Activated CD8-positive, alpha-beta T cell treated with anti-CD3 and anti-CD28 coated beads, Interleukin-2, amount 10 ng/mL, durations not matched to agents 7 days and 5 days (primary cell): ENCODE data around the gene DHDH. TPM values are rescaled to one million over a fixed set of nuclear protein-coding genes. Genes with fewer than 3 reads are reported as not detected.
"Not testable (repeated sequence)": the region's sequence is repeated elsewhere in the genome, so short reads cannot be mapped to it uniquely, and the experiment has no call there.

ENCODE experiments used
- ATAC-seq: fragments of 150-1000 bp; cut with Tn5 transposase; one replicate; pipeline ENCODE4 v1.10.0; 2021; ENCODE audit warnings: moderate library complexity
- CTCF ChIA-PET: fragments of 350-600 bp; sonication (Branson Sonifier 250); formaldehyde crosslinking; loops from one replicate; lab custom pipeline; 2021; ENCODE audit warnings: antibody characterized with exemption; lab: Charles Lee
- POLR2A ChIA-PET: fragments of 350-600 bp; sonication (Branson Sonifier 250); formaldehyde crosslinking; loops from one replicate; lab custom pipeline; 2021; ENCODE audit warnings: antibody characterized with exemption; lab: Charles Lee
- DNase-seq: peaks from one replicate; pipeline ENCODE4 v3.0.0-alpha.2; 2020
- H3K27ac Mint-ChIP-seq: one replicate; pipeline ENCODE4 v1.8.0; 2021; ENCODE audit warnings: mild to moderate bottlenecking, mixed read lengths
- H3K27me3 Mint-ChIP-seq: one replicate; pipeline ENCODE4 v1.8.0; 2021; ENCODE audit warnings: low read depth, mixed read lengths
- H3K36me3 Mint-ChIP-seq: one replicate; pipeline ENCODE4 v1.8.0; 2021; ENCODE audit warnings: low read depth, mixed read lengths
- H3K4me1 Mint-ChIP-seq: one replicate; pipeline ENCODE4 v1.8.0; 2021; ENCODE audit warnings: low read depth, mixed read lengths
- H3K4me3 Mint-ChIP-seq: one replicate; pipeline ENCODE4 v1.8.0; 2021; ENCODE audit warnings: mild to moderate bottlenecking, mixed read lengths
- H3K9me3 Mint-ChIP-seq: one replicate; pipeline ENCODE4 v1.8.0; 2022; ENCODE audit warnings: mixed read lengths; ENCODE audit not compliant: insufficient read depth
- total RNA-seq, 2 experiments: library from RNA; stranded (reverse); gene quantifications; one replicate each; pipeline ENCODE4 v1.2.3, GENCODE V29; 2021

Gene DHDH
- total RNA-seq, 2 experiments from 2014 or later, result 1.6 to 1.9 TPM

DNA sequence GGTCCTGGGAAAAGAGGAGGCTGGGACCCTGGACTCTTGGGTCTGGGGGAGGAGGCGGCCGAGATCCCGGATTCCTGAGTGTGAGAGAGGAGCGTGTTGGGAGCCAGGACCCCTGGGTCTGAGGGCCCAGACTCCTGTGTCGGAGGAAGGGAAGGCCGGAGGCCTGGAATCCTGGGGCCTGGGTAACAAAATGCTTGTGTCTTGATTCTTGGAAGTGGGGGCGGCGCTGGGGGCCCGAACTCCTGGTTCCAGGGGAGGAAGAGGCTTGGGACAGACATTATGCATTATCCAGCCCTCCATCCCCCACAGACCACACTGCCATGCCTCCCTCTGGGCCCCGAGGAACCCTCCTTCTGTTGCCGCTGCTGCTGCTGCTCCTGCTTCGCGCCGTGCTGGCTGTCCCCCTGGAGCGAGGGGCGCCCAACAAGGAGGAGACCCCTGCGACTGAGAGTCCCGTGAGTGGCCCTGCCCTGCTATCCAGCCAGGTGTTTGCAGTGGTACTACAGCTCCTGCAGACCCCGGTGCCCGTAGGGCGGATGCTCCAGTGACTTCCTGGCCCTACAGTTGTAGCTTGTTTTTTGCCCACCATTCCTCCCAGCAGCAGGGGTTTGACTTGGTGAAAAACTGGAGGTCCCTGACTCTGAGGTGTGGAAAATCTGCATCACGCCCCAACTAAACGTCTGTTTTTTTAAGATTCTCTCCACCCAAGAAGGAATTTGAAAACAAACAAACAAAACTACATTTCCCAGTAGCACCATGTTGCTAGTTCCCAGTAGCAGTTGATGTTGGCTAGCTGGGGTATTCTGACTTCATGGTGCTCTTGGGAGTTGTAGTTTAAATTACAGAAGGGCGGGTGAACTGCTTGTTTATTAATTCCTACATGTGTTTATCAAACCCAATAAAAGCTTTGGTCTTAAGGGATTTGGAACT is 32.8 kb upstream of the DHDH start:
- ATAC-seq, result peak; percentile 24
- CTCF ChIA-PET, result interaction anchor here (0.5 to 2.4 kb wide), 18 partner anchors 14 to 131 kb away, joined by 3 to 17 read pairs (median 4); partner anchors contain the start of genes GYS1, PPP1R15A and RUVBL2
- POLR2A ChIA-PET, result interaction anchor here (0.6 to 3.8 kb wide), 17 partner anchors 9 to 408 kb away, joined by 3 to 74 read pairs (median 4); partner anchors contain the start of genes BAX, DHDH, FTL and PPP1R15A
- H3K27ac Mint-ChIP-seq, result peak overlapping the region; percentile 96
- peaks cover 42% of the 10 kb centered on the region for H3K36me3 Mint-ChIP-seq
- H3K9me3 Mint-ChIP-seq, result no peaks in the 10 kb centered on the region
- peaks cover 2% of the 10 kb centered on the region for H3K27me3 Mint-ChIP-seq
- peaks cover 36% of the 10 kb centered on the region for H3K4me1 Mint-ChIP-seq
- peak overlapping the region; percentile 98 for H3K4me3 Mint-ChIP-seq
- peak; percentile 44 for DNase-seq

DNA sequence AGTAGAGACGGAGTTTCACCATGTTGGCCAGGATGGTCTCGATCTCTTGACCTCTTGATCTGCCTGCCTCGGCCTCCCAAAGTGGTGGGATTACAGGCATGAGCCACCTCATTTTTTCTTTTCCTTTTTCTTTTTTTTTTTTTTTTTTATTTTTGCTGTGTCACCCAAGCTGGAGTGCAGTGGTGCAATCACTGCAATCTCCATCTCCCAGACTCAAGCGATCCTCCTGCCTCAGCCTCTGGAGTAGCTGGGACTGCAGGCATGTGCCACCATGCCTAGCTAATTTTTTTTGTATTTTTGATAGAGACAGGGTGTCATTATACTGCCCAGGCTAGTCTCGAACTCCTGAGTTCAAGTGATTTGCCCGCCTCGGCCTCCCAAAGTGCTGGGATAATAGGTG is 31.2 kb upstream of the DHDH start:
- CTCF ChIA-PET, result not testable (repeated sequence)
- POLR2A ChIA-PET, result interaction anchor here (3.8 kb wide), 1 partner anchor 28 kb away, joined by 74 read pairs; the partner anchor contains the start of gene PPP1R15A
- H3K4me3 Mint-ChIP-seq, result peak overlapping the region; percentile 98

DNA sequence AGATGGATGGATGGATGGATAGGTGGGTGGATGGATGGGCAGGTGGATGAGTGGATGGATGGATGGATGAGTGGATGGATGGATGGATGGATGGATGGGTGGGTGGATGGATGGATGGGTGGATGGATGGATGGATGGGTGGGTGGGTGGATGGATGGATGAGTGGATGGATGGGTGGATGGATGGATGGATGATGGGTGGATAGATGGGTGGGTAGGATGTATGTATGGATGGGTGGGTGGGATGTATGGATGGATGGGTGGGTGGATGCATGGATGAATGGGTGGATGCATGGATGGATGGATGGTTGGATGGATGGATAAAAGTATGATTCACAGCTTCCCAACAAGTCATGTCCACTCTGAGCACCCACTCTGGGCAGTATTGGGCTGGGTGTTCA is 29.7 kb upstream of the DHDH start:
- POLR2A ChIA-PET, ATAC-seq, H3K27me3 Mint-ChIP-seq: not testable (repeated sequence)

More for the DNA sequence above, 31.2 kb upstream of the DHDH start:
- not testable (repeated sequence) for H3K27ac Mint-ChIP-seq, H3K9me3 Mint-ChIP-seq, ATAC-seq, DNase-seq, H3K27me3 Mint-ChIP-seq
- peaks cover 49% of the 10 kb centered on the region for H3K36me3 Mint-ChIP-seq
- peaks cover 28% of the 10 kb centered on the region for H3K4me1 Mint-ChIP-seq

DNA sequence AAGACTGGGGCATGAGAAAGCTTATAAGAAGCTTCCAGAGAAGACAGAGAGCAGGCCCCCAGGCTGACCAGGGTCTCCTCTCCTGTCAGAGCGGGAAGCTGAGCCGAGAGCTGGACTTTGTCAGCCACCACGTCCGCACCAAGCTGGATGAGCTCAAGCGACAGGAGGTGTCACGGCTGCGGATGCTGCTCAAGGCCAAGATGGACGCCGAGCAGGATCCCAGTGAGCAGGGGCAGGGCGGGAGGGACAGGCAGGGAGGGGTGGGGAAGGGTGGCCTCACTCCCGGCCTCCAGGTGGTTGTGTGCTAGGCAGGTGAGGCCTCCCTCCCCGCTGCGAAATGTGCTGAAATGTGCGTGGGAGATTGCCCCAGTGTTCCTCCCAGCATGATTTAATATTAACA is 27.8 kb upstream of the DHDH start:
- Mint-ChIP-seq H3K4me1 (peaks cover 22% of the 10 kb centered on the region), H3K4me3 (no peak overlapping the region), H3K27me3 (no peaks in the 10 kb centered on the region), H3K36me3 (peaks cover 67% of the 10 kb centered on the region), H3K27ac (no peak overlapping the region), H3K9me3 (no peaks in the 10 kb centered on the region)
- ChIA-PET CTCF (no interaction called here), POLR2A (no interaction called here)
- ATAC-seq (no peak), DNase-seq (no peak)

More for the DNA sequence above, 29.7 kb upstream of the DHDH start:
- H3K9me3 Mint-ChIP-seq, CTCF ChIA-PET, DNase-seq, H3K27ac Mint-ChIP-seq, H3K4me3 Mint-ChIP-seq: not testable (repeated sequence)
- Mint-ChIP-seq H3K36me3 (peaks cover 61% of the 10 kb centered on the region), H3K4me1 (peaks cover 31% of the 10 kb centered on the region)

DNA sequence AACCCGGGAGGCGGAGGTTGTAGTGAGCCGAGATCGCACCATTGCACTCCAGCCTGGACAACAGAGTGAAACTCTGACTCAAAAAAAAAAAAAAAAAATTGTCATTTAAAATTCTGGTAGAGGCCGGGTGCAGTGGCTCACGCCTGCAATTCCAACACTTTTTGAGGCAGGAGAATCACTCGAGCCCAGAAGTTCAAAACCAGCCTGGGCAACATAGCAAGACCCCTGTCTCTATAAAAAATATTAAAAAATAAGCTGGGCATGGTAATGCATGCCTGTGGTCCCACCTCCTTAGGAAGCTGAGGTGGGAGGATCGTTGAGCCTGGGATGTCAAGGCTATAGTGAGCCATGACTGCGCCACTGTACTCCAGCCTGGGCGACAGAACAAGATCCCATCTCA is 27.2 kb upstream of the DHDH start:
- Mint-ChIP-seq H3K27ac (no peak overlapping the region), H3K9me3 (no peaks in the 10 kb centered on the region), H3K27me3 (no peaks in the 10 kb centered on the region), H3K36me3 (peaks cover 66% of the 10 kb centered on the region), H3K4me3 (no peak overlapping the region), H3K4me1 (peaks cover 17% of the 10 kb centered on the region)
- ChIA-PET CTCF (no interaction called here), POLR2A (no interaction called here)
- ATAC-seq (no peak), DNase-seq (no peak)

DNA sequence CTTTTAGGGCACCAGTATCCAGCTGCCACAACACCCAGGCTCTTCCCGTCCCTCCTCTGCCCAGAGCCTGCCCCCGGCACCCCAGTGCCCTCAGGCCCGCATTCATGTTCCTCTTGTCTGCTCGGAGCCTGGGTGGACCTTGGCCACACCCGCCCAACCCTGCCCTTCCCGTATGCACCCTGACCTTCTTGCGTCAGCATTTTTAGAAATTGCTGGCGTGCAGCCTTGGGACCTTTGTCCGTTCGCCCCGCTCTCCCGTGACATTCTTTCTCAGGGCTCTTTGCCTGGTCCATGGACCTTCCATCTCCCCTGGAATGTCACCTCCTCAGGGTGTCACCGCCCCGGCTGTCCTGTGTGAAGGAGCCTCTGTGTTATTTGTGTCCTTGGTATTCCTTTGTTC is 25.8 kb upstream of the DHDH start:
- ChIA-PET CTCF (no interaction called here), POLR2A (no interaction called here)
- no peak overlapping the region for H3K4me3 Mint-ChIP-seq
- no peaks in the 10 kb centered on the region for H3K9me3 Mint-ChIP-seq
- H3K4me1 Mint-ChIP-seq, result peaks cover 7% of the 10 kb centered on the region
- no peaks in the 10 kb centered on the region for H3K27me3 Mint-ChIP-seq
- H3K36me3 Mint-ChIP-seq, result peaks cover 65% of the 10 kb centered on the region
- ATAC-seq (no peak), DNase-seq (no peak)
- H3K27ac Mint-ChIP-seq, result peak overlapping the region; percentile 49

DNA sequence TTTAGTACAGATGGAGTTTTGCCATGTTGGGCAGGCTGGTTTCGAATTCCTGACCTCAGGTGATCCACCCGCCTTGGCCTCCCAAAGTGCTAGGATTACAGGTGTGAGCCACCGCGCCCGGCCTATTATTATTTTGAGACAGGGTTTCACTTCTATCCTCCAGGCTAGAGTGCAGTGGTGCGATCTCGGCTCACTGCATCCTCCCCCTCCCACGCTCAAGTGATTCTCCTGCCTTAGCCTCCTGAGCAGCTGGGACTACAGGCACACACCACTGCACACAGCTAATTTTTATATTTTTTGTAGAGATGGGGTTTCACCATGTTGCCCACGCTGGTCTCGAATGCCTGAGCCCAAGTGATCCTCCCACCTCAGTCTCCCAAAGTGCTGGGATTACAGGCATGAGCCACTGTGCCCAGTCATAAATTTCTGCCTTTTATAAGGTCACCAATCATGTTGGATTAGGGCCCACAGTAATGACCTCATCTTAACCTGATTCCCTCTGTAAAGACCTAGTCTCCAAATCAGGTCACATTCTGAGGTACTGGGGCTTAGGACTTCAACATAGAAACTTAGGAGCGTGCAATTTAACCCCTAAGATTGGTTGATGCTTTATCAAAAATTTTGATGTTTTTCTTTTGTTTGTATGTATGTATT is 23.9 kb upstream of the DHDH start:
- ATAC-seq, H3K4me1 Mint-ChIP-seq, H3K27me3 Mint-ChIP-seq, H3K27ac Mint-ChIP-seq, H3K4me3 Mint-ChIP-seq, CTCF ChIA-PET, H3K9me3 Mint-ChIP-seq, DNase-seq: not testable (repeated sequence)
- peaks cover 72% of the 10 kb centered on the region for H3K36me3 Mint-ChIP-seq
- POLR2A ChIA-PET, result interaction anchor here (1.1 kb wide), 1 partner anchor 9 kb away, joined by 3 read pairs; no protein-coding TSS in a partner anchor

DNA sequence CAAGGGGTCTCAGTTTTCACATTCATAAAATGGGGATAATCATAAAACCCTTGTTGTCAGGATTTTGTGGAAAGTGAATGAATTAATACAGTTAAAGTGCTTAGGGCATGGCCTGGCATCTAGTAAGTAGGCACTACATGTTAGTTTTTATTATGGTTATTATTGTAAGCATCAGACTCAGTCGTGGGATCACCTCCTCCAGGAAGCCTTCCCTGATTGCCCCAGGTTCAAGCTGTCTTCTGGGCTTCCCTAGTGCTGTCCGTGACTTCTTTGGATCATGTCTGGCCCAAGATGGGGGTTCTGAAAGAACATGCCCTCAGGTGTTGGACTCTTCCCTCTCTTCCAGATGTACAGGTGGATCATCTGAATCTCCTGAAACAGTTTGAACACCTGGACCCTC is 22.7 kb upstream of the DHDH start:
- Mint-ChIP-seq H3K9me3 (no peaks in the 10 kb centered on the region), H3K4me3 (no peak overlapping the region), H3K27ac (no peak overlapping the region), H3K4me1 (peaks cover 2% of the 10 kb centered on the region), H3K27me3 (no peaks in the 10 kb centered on the region), H3K36me3 (peaks cover 64% of the 10 kb centered on the region)
- POLR2A ChIA-PET, result interaction anchor here (1.0 to 1.6 kb wide), 2 partner anchors 10 to 14 kb away, joined by 3 to 4 read pairs; no protein-coding TSS in a partner anchor
- DNase-seq (no peak), ATAC-seq (no peak)
- CTCF ChIA-PET, result no interaction called here

DNA sequence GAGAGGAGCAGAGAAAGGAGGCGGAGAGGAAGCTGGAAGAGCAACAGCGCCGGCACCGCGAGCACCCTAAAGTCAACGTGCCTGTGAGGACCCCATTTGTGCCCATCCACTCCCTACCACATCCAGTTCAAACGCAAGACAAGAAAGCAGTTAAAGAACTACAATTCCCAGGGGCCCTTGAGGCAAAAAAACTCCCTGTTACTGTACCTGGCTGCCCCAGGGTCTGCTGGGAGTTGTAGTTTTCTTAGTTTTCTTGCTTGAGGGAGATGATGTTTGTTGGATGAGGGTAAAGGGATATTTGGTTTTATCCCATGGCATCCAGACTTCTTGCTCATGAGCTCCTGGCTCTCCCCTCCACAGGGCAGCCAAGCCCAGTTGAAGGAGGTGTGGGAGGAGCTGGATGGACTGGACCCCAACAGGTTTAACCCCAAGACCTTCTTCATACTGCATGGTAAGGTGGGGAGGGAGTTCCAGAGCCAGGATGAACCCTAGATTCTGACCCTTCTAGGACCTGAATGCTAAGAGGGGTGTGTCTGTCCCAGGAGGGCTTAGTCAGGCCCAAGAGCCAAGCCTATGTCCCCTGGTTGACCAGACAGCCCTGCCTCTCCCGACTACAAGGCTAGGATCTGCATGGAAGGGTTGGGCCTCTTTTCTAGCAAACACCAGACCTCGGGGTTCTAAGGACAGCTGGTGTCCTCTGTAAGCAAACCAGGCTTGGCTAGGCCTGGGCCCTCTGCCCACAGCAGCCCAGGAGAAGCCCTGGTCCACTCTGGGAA is 20.2 kb upstream of the DHDH start:
- no peaks in the 10 kb centered on the region for H3K27me3 Mint-ChIP-seq
- peaks cover 3% of the 10 kb centered on the region for H3K4me1 Mint-ChIP-seq
- no peak overlapping the region for H3K4me3 Mint-ChIP-seq
- ChIA-PET POLR2A (interaction anchor here (0.6 to 1.3 kb wide), 2 partner anchors 9 to 39 kb away, joined by 3 read pairs; no protein-coding TSS in a partner anchor), CTCF (interaction anchor here (1.7 kb wide), 1 partner anchor 57 kb away, joined by 5 read pairs; no protein-coding TSS in a partner anchor)
- H3K9me3 Mint-ChIP-seq, result no peaks in the 10 kb centered on the region
- ATAC-seq (no peak), DNase-seq (peak; percentile 39)
- H3K36me3 Mint-ChIP-seq, result peaks cover 59% of the 10 kb centered on the region
- H3K27ac Mint-ChIP-seq, result no peak overlapping the region

DNA sequence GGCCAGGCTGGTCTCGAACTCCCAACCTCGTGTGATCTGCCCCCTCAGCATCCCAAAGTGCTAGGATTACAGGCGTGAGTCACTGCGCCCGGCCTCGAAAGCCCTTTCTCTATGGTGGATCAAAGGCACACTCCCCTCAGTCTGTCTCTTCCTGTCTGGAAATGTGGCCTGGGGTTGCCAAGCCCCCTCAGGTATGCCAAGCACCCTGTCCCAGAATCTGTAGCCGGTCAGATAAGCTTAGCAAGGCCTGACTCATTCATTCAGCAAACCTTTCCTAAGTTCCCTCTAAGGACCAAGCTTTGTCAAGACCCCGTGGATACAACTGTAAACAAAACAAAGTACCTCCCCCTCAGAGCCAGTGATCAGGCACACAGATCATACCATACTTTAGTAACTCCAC is 19.3 kb upstream of the DHDH start:
- peak overlapping the region; percentile 34 for H3K27ac Mint-ChIP-seq
- H3K9me3 Mint-ChIP-seq, result no peaks in the 10 kb centered on the region
- peaks cover 3% of the 10 kb centered on the region for H3K4me1 Mint-ChIP-seq
- no peaks in the 10 kb centered on the region for H3K27me3 Mint-ChIP-seq
- no peak for DNase-seq
- no peak for ATAC-seq
- CTCF ChIA-PET, result interaction anchor here (1.7 kb wide), 1 partner anchor 56 kb away, joined by 5 read pairs; no protein-coding TSS in a partner anchor
- H3K4me3 Mint-ChIP-seq, result no peak overlapping the region
- peaks cover 60% of the 10 kb centered on the region for H3K36me3 Mint-ChIP-seq
- POLR2A ChIA-PET, result interaction anchor here (0.5 kb wide), 1 partner anchor 1986 kb away, joined by 3 read pairs; no protein-coding TSS in a partner anchor

DNA sequence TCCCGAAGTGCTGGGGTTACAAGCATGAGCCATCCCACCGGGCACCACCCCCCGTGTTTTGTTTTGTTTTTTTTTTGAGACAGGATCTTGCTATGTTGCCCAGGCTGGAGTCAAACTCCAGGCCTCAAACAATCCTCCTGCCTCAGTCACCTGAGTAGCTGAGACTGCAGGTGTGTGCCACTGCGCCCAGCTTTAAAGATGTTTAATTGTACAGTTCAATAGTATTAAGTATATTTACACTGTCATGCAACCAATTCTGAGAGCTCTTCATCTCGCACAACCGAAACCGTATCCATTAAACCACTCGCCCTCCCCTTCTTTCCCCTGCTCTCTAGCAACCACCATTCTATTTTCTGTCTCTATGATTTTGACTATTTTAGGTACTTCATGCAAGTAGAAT is 17.7 kb upstream of the DHDH start:
- ATAC-seq (no peak), DNase-seq (no peak)
- ChIA-PET CTCF (interaction anchor here (2.1 kb wide), 1 partner anchor 55 kb away, joined by 5 read pairs; no protein-coding TSS in a partner anchor), POLR2A (no interaction called here)
- Mint-ChIP-seq H3K36me3 (peaks cover 52% of the 10 kb centered on the region), H3K27me3 (no peaks in the 10 kb centered on the region), H3K9me3 (no peaks in the 10 kb centered on the region), H3K27ac (no peak overlapping the region), H3K4me3 (no peak overlapping the region), H3K4me1 (peaks cover 3% of the 10 kb centered on the region)
